GM13977 (cell line): ENCODE results near the gene AMH.

Experiments used
- DNase-seq: peaks from one replicate; pipeline ENCODE4 v3.0.0; 2012; ENCODE audit warnings: low spot score
- CTCF ChIP-seq: IDR thresholded peaks from 2 replicates; pipeline ENCODE4 v1.5.1; 2012; ENCODE audit warnings: mild to moderate bottlenecking, control low read depth; ENCODE audit not compliant: insufficient read depth; ENCODE audit errors: extremely low read depth, missing control alignments
- in situ Hi-C: fragments of 300-500 bp; cut with MboI; formaldehyde crosslinking; loops from one replicate; pipeline ENCODE4 v1.12.0; 2022; ENCODE audit warnings: low sequenced_read_pairs, low pct_unique_long_range_greater_than_20kb, mixed read lengths, inconsistent platforms; ENCODE audit not compliant: unreplicated experiment

AMH gene

GRCh38 chr19:2288818-2289713, 39.9 kb downstream of the AMH start:
- in situ Hi-C loops = no loop called here
- no peak for TF ChIP-seq CTCF
- no peak for DNase-seq

GRCh38 chr19:2289714-2290435, 40.8 kb downstream of the AMH start:
- peak; percentile 91 for DNase-seq

GRCh38 chr19:2290441-2291184, 41.5 kb downstream of the AMH start:
- no peak for TF ChIP-seq CTCF
- in situ Hi-C loops = no loop called here
- DNase-seq = peak; percentile 66

More at GRCh38 chr19:2289714-2290435, 40.8 kb downstream of the AMH start:
- TF ChIP-seq CTCF = no peak
- in situ Hi-C loops = no loop called here

GRCh38 chr19:2291185-2291751, 42.1 kb downstream of the AMH start:
- in situ Hi-C loops = no loop called here
- no peak for TF ChIP-seq CTCF
- no peak for DNase-seq

- no peak for DNase-seq
- TF ChIP-seq CTCF = no peak
- in situ Hi-C loops = no loop called here
Measured at GRCh38 chr19:2294687-2295335, 45.7 kb downstream of the AMH start.

GRCh38 chr19:2296141-2296540, 47.0 kb downstream of the AMH start:
- DNase-seq = no peak
- no peak for TF ChIP-seq CTCF
- in situ Hi-C loops = no loop called here
